Activated CD8-positive, alpha-beta T cell treated with anti-CD3 and anti-CD28 coated beads for 36 hours (primary cell): ENCODE data around the gene CDC42BPB. TPM values are rescaled to one million over a fixed set of nuclear protein-coding genes. Genes with fewer than 3 reads are reported as not detected.

ENCODE experiments used
- ATAC-seq: fragments of 200-7000 bp; cut with Tn5 transposase; one replicate; pipeline ENCODE4 v1.10.0; 2021; ENCODE audit warnings: mild to moderate bottlenecking, moderate library complexity
- CTCF ChIA-PET: fragments of 350-600 bp; sonication (Branson Sonifier 250); formaldehyde crosslinking; loops from one replicate; lab custom pipeline; 2021; ENCODE audit warnings: antibody characterized with exemption; lab: Charles Lee
- POLR2A ChIA-PET: fragments of 350-600 bp; sonication (Branson Sonifier 250); formaldehyde crosslinking; loops from one replicate; lab custom pipeline; 2021; ENCODE audit warnings: antibody characterized with exemption; lab: Charles Lee
- DNase-seq: peaks from one replicate; pipeline ENCODE4 v3.0.0-alpha.2; 2020
- H3K27ac Mint-ChIP-seq: one replicate; pipeline ENCODE4 v1.8.0; 2021; ENCODE audit warnings: mild to moderate bottlenecking, mixed read lengths
- H3K27me3 Mint-ChIP-seq: one replicate; pipeline ENCODE4 v1.8.0; 2021; ENCODE audit warnings: mixed read lengths
- H3K36me3 Mint-ChIP-seq: one replicate; pipeline ENCODE4 v1.8.0; 2021; ENCODE audit warnings: low read depth, mixed read lengths
- H3K4me1 Mint-ChIP-seq: one replicate; pipeline ENCODE4 v1.8.0; 2021; ENCODE audit warnings: low read depth, mixed read lengths
- H3K4me3 Mint-ChIP-seq: one replicate; pipeline ENCODE4 v1.8.0; 2021; ENCODE audit warnings: mild to moderate bottlenecking, moderate library complexity, mixed read lengths
- H3K9me3 Mint-ChIP-seq: one replicate; pipeline ENCODE4 v1.8.0; 2021; ENCODE audit warnings: mixed read lengths
- intact Hi-C: fragments of 100-400 bp; cut with micrococcal nuclease; formaldehyde crosslinking; loops from one replicate; pipeline ENCODE4 v1.10.0; 2022
- total RNA-seq, 2 experiments: library from RNA; stranded (reverse); gene quantifications; one replicate each; pipeline ENCODE4 v1.2.3, GENCODE V29; 2021
- TF ChIP-seq, protein P1 (sequence below): fragments of 200-600 bp; IDR thresholded peaks from one replicate; pipeline ENCODE4 v1.8.0; 2022; ENCODE audit warnings: antibody characterized with exemption, mild to moderate bottlenecking

Gene CDC42BPB
- total RNA-seq, 2 experiments from 2014 or later: 0.72 to 0.96 TPM

DNA sequence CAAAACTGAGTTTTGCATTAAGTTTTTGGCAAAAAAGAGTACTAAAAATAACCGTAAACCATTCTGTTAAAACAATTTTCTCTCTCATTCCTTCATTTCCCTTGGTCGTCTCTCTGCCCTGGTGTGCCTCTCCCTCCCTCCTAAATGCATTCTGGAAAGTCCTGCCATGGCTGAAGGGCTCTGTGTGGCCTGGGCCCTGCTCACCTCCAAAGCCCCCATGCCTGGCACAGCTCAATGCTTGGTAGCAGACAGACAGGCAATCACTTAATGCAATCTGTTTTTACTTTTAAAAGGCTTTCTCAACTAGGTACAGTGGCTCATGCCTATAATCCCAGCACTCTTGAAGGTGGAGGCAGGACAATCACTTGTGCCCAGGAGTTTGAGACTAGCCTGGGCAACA lies 47.8 kb downstream of the CDC42BPB start:
- intact Hi-C loops: no loop called here
- ChIA-PET CTCF (no interaction called here), POLR2A (no interaction called here)
- DNase-seq (no peak), ATAC-seq (no peak)
- no peak overlapping the region for H3K27ac Mint-ChIP-seq
- no peak overlapping the region for H3K4me3 Mint-ChIP-seq
- H3K27me3 Mint-ChIP-seq: no peaks in the 10 kb centered on the region
- H3K36me3 Mint-ChIP-seq: no peaks in the 10 kb centered on the region
- TF ChIP-seq, protein P1, sequence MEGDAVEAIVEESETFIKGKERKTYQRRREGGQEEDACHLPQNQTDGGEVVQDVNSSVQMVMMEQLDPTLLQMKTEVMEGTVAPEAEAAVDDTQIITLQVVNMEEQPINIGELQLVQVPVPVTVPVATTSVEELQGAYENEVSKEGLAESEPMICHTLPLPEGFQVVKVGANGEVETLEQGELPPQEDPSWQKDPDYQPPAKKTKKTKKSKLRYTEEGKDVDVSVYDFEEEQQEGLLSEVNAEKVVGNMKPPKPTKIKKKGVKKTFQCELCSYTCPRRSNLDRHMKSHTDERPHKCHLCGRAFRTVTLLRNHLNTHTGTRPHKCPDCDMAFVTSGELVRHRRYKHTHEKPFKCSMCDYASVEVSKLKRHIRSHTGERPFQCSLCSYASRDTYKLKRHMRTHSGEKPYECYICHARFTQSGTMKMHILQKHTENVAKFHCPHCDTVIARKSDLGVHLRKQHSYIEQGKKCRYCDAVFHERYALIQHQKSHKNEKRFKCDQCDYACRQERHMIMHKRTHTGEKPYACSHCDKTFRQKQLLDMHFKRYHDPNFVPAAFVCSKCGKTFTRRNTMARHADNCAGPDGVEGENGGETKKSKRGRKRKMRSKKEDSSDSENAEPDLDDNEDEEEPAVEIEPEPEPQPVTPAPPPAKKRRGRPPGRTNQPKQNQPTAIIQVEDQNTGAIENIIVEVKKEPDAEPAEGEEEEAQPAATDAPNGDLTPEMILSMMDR: no peak
- no peaks in the 10 kb centered on the region for H3K9me3 Mint-ChIP-seq
- H3K4me1 Mint-ChIP-seq: no peaks in the 10 kb centered on the region

GRCh38 chr14:103008768-103009357 lies 48.5 kb downstream of the CDC42BPB start:
- ChIA-PET CTCF (no interaction called here), POLR2A (no interaction called here)
- TF ChIP-seq, protein P1: no peak
- Mint-ChIP-seq H3K9me3 (no peaks in the 10 kb centered on the region), H3K36me3 (no peaks in the 10 kb centered on the region), H3K4me3 (no peak overlapping the region), H3K4me1 (no peaks in the 10 kb centered on the region), H3K27ac (no peak overlapping the region), H3K27me3 (no peaks in the 10 kb centered on the region)
- intact Hi-C loops: no loop called here
- ATAC-seq (no peak), DNase-seq (no peak)

DNA sequence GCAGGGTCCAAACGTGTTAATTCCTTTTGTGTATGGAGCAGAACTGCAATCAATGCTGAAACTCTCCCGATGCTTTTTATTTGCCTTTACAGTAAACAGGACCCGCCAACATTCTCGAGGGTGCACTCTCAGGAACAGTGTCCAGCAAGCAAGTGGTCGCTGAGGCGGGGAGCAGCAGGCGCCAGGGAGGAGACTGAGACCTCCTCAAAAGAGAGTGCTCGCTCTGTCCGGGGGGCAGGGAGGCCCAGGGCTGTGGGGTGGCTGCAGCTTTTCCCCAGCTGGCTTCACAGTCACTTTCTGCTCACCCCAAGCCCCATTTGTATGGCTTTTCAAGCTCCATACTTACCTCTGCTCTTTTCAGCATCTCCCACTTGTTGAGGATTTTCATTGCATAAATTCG lies 49.2 kb downstream of the CDC42BPB start:
- H3K4me3 Mint-ChIP-seq: no peak overlapping the region
- no peaks in the 10 kb centered on the region for H3K4me1 Mint-ChIP-seq
- H3K36me3 Mint-ChIP-seq: no peaks in the 10 kb centered on the region
- ATAC-seq (no peak), DNase-seq (no peak)
- H3K9me3 Mint-ChIP-seq: no peaks in the 10 kb centered on the region
- no peaks in the 10 kb centered on the region for H3K27me3 Mint-ChIP-seq
- ChIA-PET CTCF (no interaction called here), POLR2A (no interaction called here)
- TF ChIP-seq, protein P1: no peak
- intact Hi-C loops: no loop called here
- no peak overlapping the region for H3K27ac Mint-ChIP-seq

- Mint-ChIP-seq H3K36me3 (no peaks in the 10 kb centered on the region), H3K4me3 (no peak overlapping the region), H3K27me3 (no peaks in the 10 kb centered on the region), H3K27ac (no peak overlapping the region), H3K4me1 (no peaks in the 10 kb centered on the region), H3K9me3 (no peaks in the 10 kb centered on the region)
- TF ChIP-seq, protein P1: no peak
- CTCF ChIA-PET: no interaction called here
- DNase-seq: no peak
- POLR2A ChIA-PET: no interaction called here
- ATAC-seq: no peak
- intact Hi-C loops: no loop called here
Measured at GRCh38 chr14:103007555-103007954, 49.8 kb downstream of the CDC42BPB start.

DNA sequence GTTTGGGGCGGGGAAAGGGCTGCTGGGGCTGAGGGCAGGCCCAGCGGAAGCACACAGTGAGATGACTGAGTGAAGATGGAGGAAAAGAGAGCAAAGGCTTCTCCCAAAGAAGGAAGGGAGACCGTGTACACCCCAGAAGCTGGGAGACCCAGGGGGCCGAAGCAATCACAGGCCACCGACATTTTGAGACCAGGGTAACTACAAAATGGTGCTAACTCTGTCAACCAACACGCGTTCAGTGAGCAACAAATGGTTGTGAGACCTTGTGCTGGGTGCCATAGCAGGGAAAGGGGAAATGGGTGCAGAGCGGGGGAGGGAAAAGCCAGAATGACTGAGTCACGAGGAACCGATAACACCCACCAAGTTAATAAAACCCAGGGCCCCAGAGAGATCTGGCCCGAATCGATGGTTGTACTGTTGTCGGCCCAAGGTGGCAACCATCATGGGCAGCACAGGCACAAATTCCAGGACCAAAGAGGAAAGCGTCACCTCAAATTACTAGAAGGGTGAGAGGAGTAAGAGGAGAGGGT lies 50.3 kb downstream of the CDC42BPB start:
- intact Hi-C loops: no loop called here
- H3K4me1 Mint-ChIP-seq: no peaks in the 10 kb centered on the region
- no peaks in the 10 kb centered on the region for H3K36me3 Mint-ChIP-seq
- ATAC-seq (no peak), DNase-seq (no peak)
- ChIA-PET CTCF (no interaction called here), POLR2A (no interaction called here)
- TF ChIP-seq, protein P1: no peak
- no peak overlapping the region for H3K4me3 Mint-ChIP-seq
- no peaks in the 10 kb centered on the region for H3K9me3 Mint-ChIP-seq
- H3K27ac Mint-ChIP-seq: no peak overlapping the region
- H3K27me3 Mint-ChIP-seq: no peaks in the 10 kb centered on the region
